ENCODE data around the gene TMEM169.

GRCh38 chr2:216057688-216058193 lies 24.0 kb upstream of the TMEM169 start:
- no peak for TF ChIP-seq CTCF (IDR thresholded peaks at IDR 0.05)
- no peak for TF ChIP-seq POLR2A (IDR thresholded peaks at IDR 0.05)
